GM15510 (cell line): Measurements from ENCODE around the gene GIPC3.

Source experiments
- POLR2A ChIP-seq: IDR thresholded peaks from 3 replicates; pipeline ENCODE4 v1.6.1; 2011; ENCODE audit warnings: borderline replicate concordance; ENCODE audit not compliant: insufficient read length; ENCODE audit errors: extremely low read depth

Gene GIPC3

GRCh38 chr19:3617463-3617862, 32.2 kb downstream of the GIPC3 start:
- no peak for TF ChIP-seq POLR2A

- TF ChIP-seq POLR2A, result no peak
These were observed 33.0 kb downstream of the GIPC3 start for GRCh38 chr19:3618144-3618810.

GRCh38 chr19:3618811-3619630, 33.7 kb downstream of the GIPC3 start:
- TF ChIP-seq POLR2A, result no peak

- no peak for TF ChIP-seq POLR2A
These were observed 34.3 kb downstream of the GIPC3 start for GRCh38 chr19:3619631-3620012.

- no peak for TF ChIP-seq POLR2A
These were observed 35.0 kb downstream of the GIPC3 start for GRCh38 chr19:3620145-3620816.

GRCh38 chr19:3620817-3621547, 35.7 kb downstream of the GIPC3 start:
- TF ChIP-seq POLR2A, result no peak

GRCh38 chr19:3621689-3622088, 36.4 kb downstream of the GIPC3 start:
- no peak for TF ChIP-seq POLR2A

- TF ChIP-seq POLR2A, result no peak
These were observed 36.9 kb downstream of the GIPC3 start for GRCh38 chr19:3622224-3622623.

- TF ChIP-seq POLR2A, result no peak
These were observed 38.4 kb downstream of the GIPC3 start for GRCh38 chr19:3623716-3624115.

- no peak for TF ChIP-seq POLR2A
These were observed 40.8 kb downstream of the GIPC3 start for GRCh38 chr19:3625996-3626472.

- TF ChIP-seq POLR2A, result peak; percentile 96
These were observed 41.4 kb downstream of the GIPC3 start, which contains the start of gene CACTIN for GRCh38 chr19:3626473-3627350. TSS of gene CACTIN (minus strand) at chr19:3626790. CDS start at chr19:3626762, 28 bp downstream.

GRCh38 chr19:3627351-3627723, 42.1 kb downstream of the GIPC3 start:
- TF ChIP-seq POLR2A, result no peak

- no peak for TF ChIP-seq POLR2A
These were observed 46.0 kb downstream of the GIPC3 start for GRCh38 chr19:3631053-3631861.
